Fibroblast of mammary gland (primary cell): ENCODE measurements around the gene DLX3.

Experiments
- DNase-seq: peaks from one replicate; pipeline ENCODE4 v3.0.0-alpha.2; 2010; ENCODE audit warnings: low read depth
- H3K4me3 ChIP-seq: 2 replicates; pipeline ENCODE4 v1.5.1; 2011; ENCODE audit warnings: low read depth, mild to moderate bottlenecking, low read length, moderate library complexity; ENCODE audit not compliant: control insufficient read depth
- CTCF ChIP-seq: conservative IDR thresholded peaks from 2 replicates; pipeline ENCODE4 v1.5.1; 2011; ENCODE audit warnings: low read depth, low read length, inconsistent platforms; ENCODE audit not compliant: control insufficient read depth, insufficient read depth

The DLX3 gene

GRCh38 chr17:49962599-49963308 lies 32.3 kb downstream of the DLX3 start:
- DNase-seq = no peak
- TF ChIP-seq CTCF = no peak
- H3K4me3 ChIP-seq = no peak overlapping the region

GRCh38 chr17:49959183-49959935 lies 35.7 kb downstream of the DLX3 start:
- no peak for TF ChIP-seq CTCF
- H3K4me3 ChIP-seq = no peak overlapping the region
- no peak for DNase-seq

- no peak for DNase-seq
- TF ChIP-seq CTCF = no peak
- no peak overlapping the region for H3K4me3 ChIP-seq
These were observed 36.3 kb downstream of the DLX3 start for GRCh38 chr17:49958723-49959122.

GRCh38 chr17:49957350-49957749 lies 37.7 kb downstream of the DLX3 start:
- no peak for DNase-seq
- no peak for TF ChIP-seq CTCF
- no peak overlapping the region for H3K4me3 ChIP-seq

GRCh38 chr17:49956780-49957179 lies 38.2 kb downstream of the DLX3 start:
- TF ChIP-seq CTCF = no peak
- no peak for DNase-seq
- H3K4me3 ChIP-seq = no peak overlapping the region

GRCh38 chr17:49955157-49955556 lies 39.9 kb downstream of the DLX3 start:
- no peak overlapping the region for H3K4me3 ChIP-seq
- DNase-seq = no peak
- TF ChIP-seq CTCF = no peak
